CD1c-positive myeloid dendritic cell (primary cell): ENCODE measurements around the gene C3orf49.
A peak's percentile ranks its signal among the peaks of the same experiment; 100 is the strongest.

Source experiments
- DNase-seq: peaks from one replicate; pipeline ENCODE4 v3.0.0-alpha.2; 2016; ENCODE audit errors: extremely low spot score

The C3orf49 gene, protein sequence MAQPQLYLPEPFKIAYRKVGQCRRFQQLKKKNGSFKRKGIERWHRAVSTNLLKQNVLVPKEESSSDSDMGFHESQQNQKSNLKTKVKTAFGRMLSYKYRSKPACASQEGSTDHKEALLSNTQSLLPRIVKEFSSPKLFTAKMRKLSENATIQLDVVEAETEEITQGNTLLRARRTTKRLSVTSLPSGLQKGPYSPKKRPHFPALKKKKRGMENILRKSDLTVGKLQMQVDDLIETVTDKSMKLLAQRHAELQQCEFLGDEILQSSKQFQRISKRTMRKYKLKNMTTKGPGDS

GRCh38 chr3:63819151-63819398 is at the start of gene C3orf49:
C3orf49 (plus strand) TSS chr3:63819299; CDS start chr3:63819472, 173 bp downstream.
- no peak for DNase-seq

DNA sequence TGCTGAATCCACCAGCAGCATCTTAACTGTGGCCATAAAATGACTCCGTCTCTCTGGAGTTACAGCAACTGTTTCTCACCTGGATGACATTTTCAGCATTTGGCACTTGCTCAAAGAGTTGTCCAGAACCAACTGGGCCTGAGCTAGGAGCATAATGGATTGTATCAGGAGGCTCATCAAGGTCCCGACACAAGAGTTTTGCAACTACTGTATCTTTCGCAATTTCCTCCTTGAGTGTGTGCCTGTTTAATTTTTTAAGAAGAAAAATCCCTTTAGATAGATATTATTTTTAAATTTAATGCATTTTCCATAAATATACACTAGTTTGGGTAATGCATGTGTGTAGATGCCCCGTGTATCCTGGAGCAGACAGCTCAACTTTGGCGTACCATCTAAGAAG is 44.3 kb upstream of the C3orf49 start:
- DNase-seq, result no peak

DNA sequence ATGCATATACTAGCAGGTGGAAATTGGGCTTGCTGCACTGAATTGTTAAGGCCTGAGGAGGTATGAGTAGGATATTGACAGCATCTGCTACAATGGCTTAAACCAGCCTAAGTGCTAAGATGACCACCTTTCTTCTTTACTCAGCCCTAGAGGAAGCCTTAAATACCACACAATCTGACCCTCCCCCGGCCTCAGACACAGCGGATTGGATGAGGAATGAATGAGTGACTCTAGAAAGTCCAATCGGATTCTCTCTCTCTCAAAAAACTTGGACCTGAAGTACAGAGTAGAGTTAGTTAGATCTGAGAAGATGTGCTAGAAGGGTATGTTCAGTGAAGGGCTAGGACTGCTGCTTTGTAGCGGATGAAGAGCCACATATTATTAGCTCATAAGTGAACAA is 39.9 kb upstream of the C3orf49 start:
- DNase-seq, result no peak

GRCh38 chr3:63791974-63792373 is 27.1 kb upstream of the C3orf49 start:
- DNase-seq, result no peak

GRCh38 chr3:63795438-63795837 is 23.7 kb upstream of the C3orf49 start:
- no peak for DNase-seq

DNA sequence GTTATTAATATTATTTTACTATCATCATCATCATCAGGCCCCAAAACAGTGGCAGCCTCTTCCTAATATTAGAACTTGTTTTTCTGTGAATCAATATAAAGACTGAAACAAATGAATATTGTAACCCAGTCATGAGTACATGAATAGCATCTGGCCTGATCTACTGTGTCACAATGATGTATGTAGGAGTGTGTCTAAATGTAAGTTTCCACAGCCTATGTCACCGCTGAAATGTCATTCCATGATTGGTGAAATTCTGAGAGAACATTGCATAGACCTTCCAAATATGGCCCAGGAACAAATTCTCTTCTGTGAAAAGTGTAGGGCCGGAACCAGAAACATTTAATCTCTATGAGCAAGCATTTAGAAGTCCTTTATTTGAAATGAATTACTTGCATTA is 20.6 kb upstream of the C3orf49 start:
- DNase-seq, result no peak

- DNase-seq, result no peak
These were observed 20.1 kb upstream of the C3orf49 start for GRCh38 chr3:63798949-63799348.

GRCh38 chr3:63800097-63800496 is 19.0 kb upstream of the C3orf49 start:
- no peak for DNase-seq

- no peak for DNase-seq
These were observed 15.2 kb upstream of the C3orf49 start for GRCh38 chr3:63803911-63804310.

GRCh38 chr3:63807961-63808565 is 11.0 kb upstream of the C3orf49 start:
- peak; percentile 43 for DNase-seq

DNA sequence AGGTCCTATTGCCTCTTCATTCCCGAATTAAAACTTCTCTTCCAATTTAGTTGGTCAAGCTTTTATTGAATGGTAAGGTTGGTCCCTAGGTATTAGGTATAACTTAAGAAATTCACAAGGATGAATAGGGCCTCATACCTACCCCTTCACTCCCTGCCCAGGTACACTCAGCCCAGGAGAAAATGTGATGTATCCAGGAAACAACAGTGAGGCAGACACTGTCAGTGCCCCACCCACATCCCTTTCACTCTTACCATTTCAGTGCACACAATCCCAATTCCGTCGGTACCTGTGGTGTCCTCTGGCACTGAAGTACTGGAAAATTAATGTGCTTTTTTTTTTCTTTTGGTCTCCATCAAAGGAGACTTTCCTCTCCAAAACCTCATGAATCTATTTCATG is 10.5 kb upstream of the C3orf49 start:
- DNase-seq, result no peak

- DNase-seq, result no peak
These were observed 9.5 kb upstream of the C3orf49 start for GRCh38 chr3:63809607-63810006.

DNA sequence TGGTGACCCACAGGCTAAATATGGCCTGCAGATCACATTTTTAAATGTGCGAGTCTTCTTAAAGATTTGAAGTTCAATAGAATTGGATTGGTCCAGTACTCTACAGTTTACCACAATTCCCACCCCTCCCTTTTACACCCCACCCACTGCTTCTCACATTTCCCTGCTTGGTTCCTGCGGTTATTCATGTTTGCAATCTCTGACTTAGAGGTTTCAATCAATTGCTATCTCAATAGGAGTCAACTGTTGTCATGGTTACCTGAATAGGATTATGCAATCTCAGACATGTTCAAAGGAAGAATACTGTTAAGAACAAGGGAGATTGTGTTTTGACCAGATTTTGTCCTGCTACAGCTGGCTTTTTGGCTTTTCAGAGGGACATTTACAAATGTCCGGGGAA is 4.9 kb upstream of the C3orf49 start:
- no peak for DNase-seq

GRCh38 chr3:63817225-63817624 is 1.9 kb upstream of the C3orf49 start:
- no peak for DNase-seq

DNA sequence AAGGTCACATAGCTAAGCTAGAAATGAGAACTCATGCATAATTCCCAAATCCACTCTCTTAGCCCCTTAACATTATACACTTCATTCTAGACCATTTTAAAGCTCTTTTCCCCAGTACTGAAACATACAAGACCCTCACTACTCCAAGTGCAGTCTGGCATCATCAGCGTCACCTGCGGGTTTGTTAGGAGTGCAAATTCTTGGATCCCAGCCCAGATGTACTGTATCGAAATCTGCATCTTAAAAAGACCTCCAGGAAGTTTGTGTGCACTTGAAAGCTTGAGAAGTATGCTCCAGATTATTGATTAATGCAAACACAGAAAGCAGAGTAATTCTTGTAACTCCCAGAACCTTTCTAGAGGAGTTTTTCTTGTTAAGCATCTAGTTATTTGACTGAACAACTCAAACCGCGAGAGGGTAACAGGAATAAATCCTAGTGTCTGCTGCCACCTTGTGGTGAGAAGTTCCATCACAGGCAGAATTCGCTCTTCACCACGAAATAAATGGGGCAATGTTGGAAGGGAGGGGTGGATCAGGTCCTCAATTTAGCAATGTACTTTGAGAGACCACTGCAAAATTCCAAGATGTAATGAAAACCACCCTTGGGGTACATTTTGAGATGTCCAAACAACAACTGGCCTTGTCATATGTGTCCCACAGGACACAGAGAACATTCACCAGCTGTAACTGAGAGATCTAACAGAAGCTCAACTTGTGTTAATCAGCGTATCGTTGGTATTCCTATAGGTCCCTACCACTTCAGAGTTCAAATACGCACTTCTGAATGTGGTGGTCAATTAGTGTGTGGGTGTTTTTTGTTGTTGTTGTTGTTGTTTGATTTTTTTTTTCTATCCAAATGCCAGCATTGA is 583 bp upstream of the C3orf49 start:
- DNase-seq, result peak; percentile 73

- DNase-seq, result no peak
These were observed 5.2 kb downstream of the C3orf49 start for GRCh38 chr3:63824309-63824708.

GRCh38 chr3:63830526-63830925 is 11.4 kb downstream of the C3orf49 start:
- DNase-seq, result no peak

DNA sequence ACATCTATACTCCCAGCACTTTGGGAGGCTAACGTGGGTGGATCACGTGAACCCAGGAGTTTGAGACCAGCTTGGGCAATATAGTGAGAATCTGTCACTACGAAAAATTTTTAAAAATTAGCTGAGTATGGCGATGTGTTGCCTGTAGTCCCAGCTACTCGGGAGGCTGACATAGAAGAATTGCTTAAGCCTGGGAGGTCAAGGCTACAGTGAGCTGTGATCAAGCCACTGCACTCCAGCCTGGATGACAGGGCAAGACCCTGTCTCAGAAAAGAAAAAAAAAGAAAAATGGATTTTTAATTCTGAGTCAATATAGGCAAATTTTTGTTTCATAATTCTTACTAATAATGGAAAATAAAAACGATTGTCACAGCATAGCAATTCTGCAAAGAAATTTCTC is 13.3 kb downstream of the C3orf49 start:
- DNase-seq, result no peak

- DNase-seq, result no peak
These were observed 22.6 kb downstream of the C3orf49 start for GRCh38 chr3:63841704-63842103.

GRCh38 chr3:63842127-63842526 is 23.0 kb downstream of the C3orf49 start:
- DNase-seq, result no peak

DNA sequence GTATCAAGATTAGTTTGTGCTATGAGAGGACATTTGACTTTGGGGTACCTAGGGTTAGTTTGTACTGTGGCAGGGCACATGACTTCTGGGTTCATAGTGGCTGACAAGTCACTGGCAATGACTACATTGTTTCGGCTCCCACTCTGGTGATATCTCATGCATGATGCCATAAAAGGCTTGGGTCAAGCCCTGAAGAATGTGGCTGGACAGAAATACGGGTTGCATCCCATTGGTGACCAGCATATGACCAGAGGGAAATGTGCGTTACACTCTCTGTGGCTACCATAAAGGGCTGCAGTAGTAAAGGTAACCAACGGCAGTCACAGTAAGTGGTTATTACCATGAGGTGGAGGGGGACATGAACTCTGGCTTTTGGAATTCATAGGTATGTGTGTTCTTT is 26.1 kb downstream of the C3orf49 start:
- no peak for DNase-seq

DNA sequence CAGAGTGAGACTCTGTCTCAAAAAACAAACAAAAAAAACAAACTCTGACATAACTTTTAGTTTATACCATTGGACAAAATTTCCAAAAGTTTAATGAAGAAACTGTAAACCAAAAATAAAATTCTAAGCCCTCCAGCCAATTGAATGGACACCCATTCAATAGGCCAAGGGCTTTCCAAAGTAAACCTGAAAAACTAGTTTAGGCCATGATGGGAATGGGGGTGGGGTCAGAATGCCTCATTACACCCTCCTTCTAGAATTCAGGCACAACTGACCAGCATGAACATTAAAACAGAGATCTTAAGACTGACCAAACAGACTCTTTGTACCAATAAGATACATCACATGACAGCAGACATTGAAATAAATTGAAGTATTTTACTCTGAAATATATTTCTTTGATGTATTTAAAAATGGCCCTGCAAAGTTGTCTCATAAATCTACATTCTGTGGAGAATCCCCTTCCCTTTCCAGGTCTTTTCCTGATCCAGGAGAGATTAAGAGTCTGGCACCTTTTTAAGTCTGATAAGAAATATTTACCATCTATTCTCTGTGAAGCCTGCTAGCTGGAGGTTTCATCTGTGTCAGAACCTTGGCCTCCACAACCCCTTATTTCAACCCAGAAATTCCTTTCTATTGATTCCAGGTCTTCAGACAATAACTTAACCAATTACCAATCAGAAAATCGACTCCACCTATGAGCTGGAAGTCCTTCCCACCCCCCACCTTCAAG is 28.8 kb downstream of the C3orf49 start:
- DNase-seq, result no peak
